Camera-type eye (tissue), 1 donor: Measurements from ENCODE around the gene SPEM1. TPM values are rescaled to one million over a fixed set of nuclear protein-coding genes. Genes with fewer than 3 reads are reported as not detected.

ENCODE experiments used
- total RNA-seq: library from RNA; depleted of rRNA; stranded (reverse); fragments of >200 nt; gene quantifications from one replicate; pipeline ENCODE4 v1.2.3, GENCODE V29; 2014

The SPEM1 gene, protein sequence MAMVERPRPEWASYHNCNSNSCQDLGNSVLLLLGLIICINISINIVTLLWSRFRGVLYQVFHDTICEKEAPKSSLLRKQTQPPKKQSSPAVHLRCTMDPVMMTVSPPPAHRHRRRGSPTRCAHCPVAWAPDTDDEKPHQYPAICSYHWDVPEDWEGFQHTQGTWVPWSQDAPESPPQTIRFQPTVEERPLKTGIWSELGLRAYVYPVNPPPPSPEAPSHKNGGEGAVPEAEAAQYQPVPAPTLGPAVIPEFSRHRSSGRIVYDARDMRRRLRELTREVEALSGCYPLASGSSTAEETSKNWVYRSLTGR
- total RNA-seq: not detected

DNA sequence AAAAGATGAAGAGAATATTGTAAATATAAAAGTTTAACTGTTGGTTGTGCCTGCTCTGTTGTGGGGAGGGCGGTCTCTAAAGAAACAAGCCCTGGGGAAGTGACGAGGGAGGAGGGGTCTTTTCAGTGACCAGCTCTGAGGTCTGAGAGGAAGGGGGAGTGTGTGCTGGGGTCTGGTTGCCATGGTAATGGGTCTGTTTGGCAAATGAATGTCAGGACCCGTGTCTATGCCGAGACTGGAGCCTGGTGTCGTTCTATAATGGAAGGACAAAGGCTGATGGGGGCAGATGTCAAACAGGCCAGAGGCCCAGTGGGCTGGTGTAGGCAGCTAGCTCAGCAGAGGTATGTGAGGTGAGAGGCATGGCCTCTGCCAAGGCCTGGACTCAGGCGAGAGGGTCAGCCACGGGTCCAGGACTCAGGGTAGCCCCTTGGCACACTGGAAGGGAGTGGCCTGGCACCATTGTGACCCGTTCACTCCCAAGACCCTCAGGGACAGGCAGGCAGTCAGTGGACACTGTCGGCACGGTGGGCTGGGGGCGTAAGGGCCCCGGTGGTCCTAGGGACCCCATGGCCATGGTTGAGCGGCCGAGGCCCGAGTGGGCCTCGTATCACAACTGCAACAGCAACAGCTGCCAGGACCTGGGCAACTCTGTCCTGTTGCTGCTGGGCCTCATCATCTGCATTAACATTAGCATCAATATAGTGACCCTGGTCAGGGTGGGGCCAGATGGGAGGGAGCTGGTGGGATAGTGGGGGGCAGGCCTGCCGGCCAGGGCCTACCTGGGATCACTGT is at the start of gene SPEM1:
Gene SPEM1, plus strand, starts transcription at position 506 of the 792 bp plus-strand sequence. Its CDS starts 61 bp downstream, at position 567.

DNA sequence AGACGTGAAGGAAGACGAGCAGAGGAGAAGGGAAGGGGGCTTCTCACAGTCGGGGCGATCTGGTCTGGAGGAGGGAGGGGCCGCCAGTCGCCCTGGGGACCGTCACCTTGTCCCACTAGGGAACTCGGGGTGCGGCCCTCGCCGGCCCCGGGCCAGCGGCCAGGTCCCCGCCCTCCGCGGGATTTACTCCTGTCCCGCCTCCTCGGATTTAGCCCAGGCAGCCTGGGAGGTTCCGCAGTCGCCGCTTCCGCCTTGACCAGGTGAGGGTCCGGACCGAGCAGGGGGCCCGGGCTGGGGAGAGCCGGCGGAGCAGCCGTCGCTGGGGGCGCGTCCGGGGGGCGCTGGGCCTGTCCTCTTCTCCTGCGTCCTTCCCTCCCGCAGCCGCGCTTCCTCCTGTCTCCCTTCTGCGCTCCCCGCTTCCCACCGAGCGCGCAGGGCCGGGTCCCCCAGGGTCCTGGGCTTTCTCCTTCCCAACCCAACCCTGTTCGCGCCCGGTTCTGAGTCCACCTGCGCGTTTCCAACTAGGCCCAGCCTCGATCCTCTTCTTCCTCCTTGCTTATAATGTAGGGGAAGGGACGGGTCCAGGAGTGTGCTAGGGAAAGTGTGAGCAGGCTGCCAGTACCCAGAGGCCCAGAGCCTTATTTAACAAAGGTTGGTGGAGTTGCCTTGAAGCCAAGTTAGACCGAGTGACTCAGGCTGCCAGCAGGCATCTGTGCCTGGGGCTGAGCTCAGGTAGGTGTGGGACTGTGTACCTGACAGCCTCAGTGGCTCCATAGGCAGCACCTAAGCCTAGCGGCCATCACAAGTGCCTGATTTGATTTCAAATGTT is 39.1 kb upstream of the SPEM1 start, which contains the start of gene TNK1:
Gene TNK1, plus strand, starts transcription at position 235 of the 829 bp plus-strand sequence. CDS start 1,838 bp downstream, outside the sequence.

DNA sequence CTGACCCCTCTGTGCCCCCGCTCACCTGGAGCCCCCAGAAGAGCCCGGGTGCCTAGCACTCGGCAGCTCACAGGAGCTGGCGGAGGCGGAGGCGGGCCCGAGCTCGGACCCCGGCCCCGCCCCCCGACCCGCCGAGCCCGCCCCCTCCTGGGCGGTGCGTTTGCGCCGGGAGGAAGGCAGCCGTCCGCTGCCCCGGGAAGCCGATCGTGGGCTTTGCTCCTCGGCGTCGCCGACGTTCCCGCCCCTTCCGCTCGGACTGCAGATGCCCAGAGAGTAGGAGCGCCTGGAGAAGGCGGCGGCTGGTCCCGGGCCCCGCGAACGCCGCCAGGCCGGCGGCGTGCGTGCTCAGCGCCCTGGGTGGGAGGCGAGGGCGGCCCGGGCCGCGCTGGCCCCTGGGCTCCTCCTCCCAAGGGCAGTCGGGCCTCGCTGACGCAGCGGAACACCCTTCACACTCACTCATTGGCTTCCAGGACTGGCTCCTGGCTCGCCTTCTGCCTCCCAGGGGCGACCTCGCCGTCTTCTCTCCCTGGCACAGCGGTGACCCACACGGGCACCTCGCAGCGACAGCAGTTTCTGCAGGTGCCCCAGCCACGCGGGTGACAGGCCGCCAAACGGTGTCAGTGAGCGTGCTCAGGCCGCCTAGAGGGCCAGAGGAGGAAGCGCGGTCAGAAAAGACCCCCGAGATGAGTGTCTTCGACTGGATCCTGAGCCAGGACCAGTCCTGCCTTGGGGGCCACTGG is 25.5 kb upstream of the SPEM1 start, which contains the start of gene PLSCR3:
Gene PLSCR3, minus strand, starts transcription at position 74 of the 740 bp plus-strand sequence. CDS start 415 bp downstream, outside the sequence.

DNA sequence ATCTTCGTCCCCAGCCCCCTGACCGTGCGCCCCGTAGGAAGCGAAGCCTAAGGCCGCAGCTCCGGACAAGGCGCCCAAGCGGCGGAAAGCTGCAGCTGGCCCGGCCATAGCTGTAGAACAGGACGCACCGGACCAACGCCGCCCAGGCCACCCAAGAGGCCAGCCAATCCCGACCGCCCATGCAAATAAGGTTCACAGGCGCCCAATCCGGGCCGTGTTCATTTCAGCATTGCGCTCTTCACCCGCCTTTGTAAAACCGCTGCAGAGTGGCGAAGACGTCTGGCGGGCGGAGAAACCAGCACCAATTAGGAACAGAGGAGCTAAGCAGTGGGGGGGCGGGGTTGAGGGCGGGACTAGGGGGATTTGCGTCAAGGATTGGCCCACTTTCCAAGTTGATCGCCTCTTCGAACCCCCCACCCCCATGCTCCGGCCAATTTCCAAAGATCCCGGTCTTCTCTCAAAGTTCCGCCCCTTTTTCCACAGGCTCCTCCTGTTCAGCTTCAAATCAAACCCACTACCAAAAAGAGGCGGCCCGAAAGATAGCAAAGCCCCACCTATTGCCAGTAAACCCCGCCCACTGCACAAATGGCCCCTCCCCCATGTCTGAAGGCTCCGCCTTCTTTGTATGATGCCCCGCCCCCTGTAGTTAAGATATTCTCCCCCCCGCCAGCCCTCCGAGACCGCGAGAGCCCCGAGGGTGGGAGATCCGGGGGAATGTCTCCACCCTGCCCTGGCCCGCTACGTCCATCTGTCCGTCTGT is 16.0 kb upstream of the SPEM1 start, which contains the start of gene TMEM256:
Gene TMEM256, minus strand, starts transcription at position 121 of the 760 bp plus-strand sequence. Its CDS starts 13 bp downstream, at position 108.

DNA sequence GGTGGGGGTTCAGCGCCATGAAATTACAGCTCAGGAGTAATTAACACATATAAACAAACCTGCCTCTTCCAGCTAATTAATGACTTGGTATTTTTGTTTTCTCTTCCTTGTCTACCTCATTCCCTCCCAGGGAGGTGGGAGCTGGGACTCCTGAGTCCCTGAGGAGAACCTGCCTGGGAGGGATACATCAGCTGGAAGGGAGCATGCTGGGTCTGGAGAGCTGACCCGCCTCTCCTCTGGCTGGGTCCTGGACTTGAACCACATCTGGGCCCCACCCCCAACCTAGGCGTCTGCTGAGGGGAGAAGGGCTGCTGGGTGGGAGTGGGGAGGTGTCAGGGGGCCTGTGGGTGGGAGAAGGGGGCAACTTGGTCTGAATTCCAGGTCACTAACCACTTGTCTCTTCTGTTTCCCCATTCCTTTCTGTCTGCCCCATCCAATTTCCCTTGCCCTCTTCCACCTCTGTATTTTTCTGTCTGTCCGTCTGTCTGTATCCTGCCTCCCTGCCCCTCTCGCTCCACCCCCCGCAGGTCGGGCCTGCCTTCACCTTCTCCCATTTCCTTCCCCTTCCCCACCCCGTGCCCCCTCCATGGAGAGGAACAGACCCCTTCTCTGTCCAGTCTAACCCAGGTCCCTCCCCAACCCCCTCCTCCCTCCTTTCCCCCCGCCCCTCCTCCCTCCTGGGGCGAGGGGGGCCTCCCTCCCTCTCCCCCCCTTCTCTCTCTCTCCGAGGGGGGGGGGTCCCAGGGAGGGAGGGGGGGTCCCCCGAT is 12.5 kb upstream of the SPEM1 start, which contains the start of gene NLGN2:
Gene NLGN2, plus strand, starts transcription at position 361 of the 767 bp plus-strand sequence. CDS start 411 bp downstream, outside the sequence.

DNA sequence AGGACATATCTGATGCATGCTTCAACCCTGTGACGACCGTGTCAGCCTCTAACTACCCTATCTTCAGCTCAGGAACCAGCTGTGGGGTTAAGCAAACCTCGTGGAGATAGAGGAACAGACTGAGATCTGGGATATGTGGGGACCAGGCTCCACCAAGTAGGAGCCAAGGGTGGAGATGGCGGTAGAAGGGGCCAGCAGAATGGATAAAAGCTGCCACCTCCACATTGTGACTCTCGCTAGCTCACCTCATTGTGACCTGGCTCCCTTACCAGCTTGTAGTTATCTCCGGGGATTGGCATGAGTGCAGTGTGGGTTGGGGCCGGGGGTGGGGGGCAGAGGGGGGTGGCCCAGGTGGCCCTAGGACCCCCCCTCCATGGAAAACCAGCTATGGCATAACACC is 5.2 kb downstream of the SPEM1 start, which contains the start of gene SPEM2:
Gene SPEM2, plus strand, starts transcription at position 301 of the 400 bp plus-strand sequence. Its CDS starts 73 bp downstream, at position 374.

DNA sequence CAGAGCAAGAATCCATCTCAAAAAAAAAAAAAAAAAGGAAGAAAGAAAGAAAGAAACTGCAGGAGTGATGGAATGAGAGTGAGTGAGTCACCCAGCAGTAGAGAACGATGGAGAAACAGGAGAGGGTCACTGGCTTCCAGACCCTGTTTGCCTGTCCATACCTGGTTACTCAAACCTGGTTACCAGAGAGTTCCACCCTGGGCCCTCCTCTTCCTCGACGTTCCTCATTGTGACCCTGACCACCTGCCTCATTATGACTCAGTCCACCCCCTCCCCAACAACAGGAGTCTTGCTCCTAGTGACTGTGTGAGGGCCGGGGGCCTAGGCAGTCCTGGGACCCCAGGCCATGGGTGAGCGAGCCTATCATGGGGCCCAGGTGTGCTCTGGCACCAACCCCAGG is 8.4 kb downstream of the SPEM1 start, which contains the start of gene SPEM3:
Gene SPEM3, plus strand, starts transcription at position 301 of the 400 bp plus-strand sequence. Its CDS starts 46 bp downstream, at position 347.

DNA sequence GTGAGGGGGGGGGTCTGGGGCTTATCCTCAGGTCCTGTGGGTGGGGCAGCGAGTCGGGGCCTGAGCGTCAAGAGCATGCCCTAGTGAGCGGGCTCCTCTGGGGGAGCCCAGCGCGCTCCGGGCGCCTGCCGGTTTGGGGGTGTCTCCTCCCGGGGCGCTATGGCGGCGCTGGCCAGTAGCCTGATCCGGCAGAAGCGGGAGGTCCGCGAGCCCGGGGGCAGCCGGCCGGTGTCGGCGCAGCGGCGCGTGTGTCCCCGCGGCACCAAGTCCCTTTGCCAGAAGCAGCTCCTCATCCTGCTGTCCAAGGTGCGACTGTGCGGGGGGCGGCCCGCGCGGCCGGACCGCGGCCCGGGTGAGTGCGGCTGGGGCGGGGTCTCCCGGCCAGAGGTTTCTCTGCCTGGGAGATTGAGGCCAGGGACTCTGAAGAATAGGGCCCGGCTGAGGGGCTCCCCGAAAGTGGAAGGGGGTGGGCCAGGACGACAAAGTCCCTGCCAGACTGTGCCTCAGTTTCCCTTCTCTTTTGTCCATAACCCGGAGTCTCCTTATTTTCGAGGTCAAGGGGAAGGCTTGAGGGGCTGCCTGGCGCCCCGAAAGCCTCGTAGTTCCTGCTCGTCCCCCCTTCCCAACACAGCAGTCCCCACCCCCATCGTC is 19.5 kb downstream of the SPEM1 start, which contains the start of gene FGF11:
Gene FGF11, plus strand, starts transcription at position 51 of the 651 bp plus-strand sequence. Its CDS starts 109 bp downstream, at position 160.

DNA sequence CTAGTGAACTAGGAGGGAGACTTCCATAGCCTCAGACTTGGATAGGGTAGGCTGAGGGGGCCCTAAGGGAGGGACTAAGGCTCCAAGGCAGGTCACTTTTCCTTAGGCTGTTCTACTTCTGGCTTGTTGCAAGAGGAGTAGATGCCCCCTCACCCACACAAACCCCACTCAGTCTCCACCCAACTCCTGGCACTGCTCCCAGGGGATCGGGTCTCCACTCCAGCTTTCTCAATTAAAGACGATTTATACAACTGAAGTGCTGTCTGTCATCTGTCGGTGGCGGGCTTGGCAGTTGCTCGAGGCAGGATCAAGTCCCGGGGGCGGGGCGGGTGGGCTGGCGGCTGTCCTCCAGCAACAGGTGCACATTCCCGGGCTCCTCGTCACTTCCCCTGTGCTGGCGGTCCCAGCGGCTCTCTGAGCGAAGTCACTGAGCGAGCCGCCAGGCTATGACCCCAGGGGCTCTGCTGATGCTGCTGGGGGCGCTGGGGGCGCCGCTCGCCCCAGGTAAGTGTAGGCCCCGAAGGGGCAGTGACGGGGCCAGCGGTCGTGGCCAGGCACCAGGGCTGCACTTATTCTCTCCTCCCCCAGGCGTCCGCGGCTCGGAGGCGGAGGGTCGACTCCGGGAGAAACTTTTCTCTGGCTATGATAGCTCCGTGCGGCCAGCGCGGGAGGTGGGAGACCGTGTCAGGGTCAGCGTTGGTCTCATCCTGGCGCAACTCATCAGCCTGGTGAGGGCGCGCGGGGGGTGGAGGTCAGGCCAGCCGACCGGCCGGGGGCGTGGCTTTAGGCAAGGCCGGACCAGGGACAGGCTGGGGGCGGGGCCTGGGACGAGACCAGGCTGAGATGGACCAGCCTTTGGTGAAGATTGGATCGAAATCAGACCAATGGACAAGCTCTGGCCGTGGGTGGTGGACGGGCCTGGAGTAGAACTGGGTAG is 24.8 kb downstream of the SPEM1 start, which contains the start of gene CHRNB1:
Gene CHRNB1, plus strand, starts transcription at position 380 of the 937 bp plus-strand sequence. Its CDS starts 67 bp downstream, at position 447.

Other genes starting within 250 kb of the SPEM1 start
- gene ASGR1, start 241.0 kb upstream of the SPEM1 start, total RNA-seq: 5.7 TPM
- 194 TPM for gene DLG4, start 200.5 kb upstream of the SPEM1 start, total RNA-seq
- 281 TPM for gene ACADVL, start 200.4 kb upstream of the SPEM1 start, total RNA-seq
- 103 TPM for gene DVL2, start 185.8 kb upstream of the SPEM1 start, total RNA-seq
- 27.5 TPM for gene PHF23, start 180.9 kb upstream of the SPEM1 start, total RNA-seq
- 310 TPM for gene GABARAP, start 177.9 kb upstream of the SPEM1 start, total RNA-seq
- gene CTDNEP1, start 168.6 kb upstream of the SPEM1 start, total RNA-seq: 74.5 TPM
- 39.5 TPM for gene ELP5, start 168.1 kb upstream of the SPEM1 start, total RNA-seq
- 14.3 TPM for gene CLDN7, start 157.8 kb upstream of the SPEM1 start, total RNA-seq
- gene SLC2A4, start 138.6 kb upstream of the SPEM1 start, total RNA-seq: 5.4 TPM
- gene YBX2, start 125.7 kb upstream of the SPEM1 start, total RNA-seq: 1.3 TPM
- 138 TPM for gene EIF5A, start 112.7 kb upstream of the SPEM1 start, total RNA-seq
- gene GPS2, start 105.0 kb upstream of the SPEM1 start, total RNA-seq: 43.4 TPM
- gene NEURL4, start 91.0 kb upstream of the SPEM1 start, total RNA-seq: 38.8 TPM
- gene ACAP1, start 83.8 kb upstream of the SPEM1 start, total RNA-seq: 6.2 TPM
- 4.5 TPM for gene KCTD11, start 68.2 kb upstream of the SPEM1 start, total RNA-seq
- gene TMEM95, start 65.2 kb upstream of the SPEM1 start, total RNA-seq: not detected
- gene TNK1, start 39.2 kb upstream of the SPEM1 start, total RNA-seq: 2.4 TPM
- 12.8 TPM for gene PLSCR3, start 25.8 kb upstream of the SPEM1 start, total RNA-seq
- 27.9 TPM for gene TMEM256, start 16.2 kb upstream of the SPEM1 start, total RNA-seq
- gene NLGN2, start 12.5 kb upstream of the SPEM1 start, total RNA-seq: 36.2 TPM
- not detected for gene SPEM2, start 5.3 kb downstream of the SPEM1 start, total RNA-seq
- not detected for gene SPEM3, start 8.5 kb downstream of the SPEM1 start, total RNA-seq
- gene TMEM102, start 15.1 kb downstream of the SPEM1 start, total RNA-seq: 1.0 TPM
- gene FGF11, start 19.2 kb downstream of the SPEM1 start, total RNA-seq: 7.1 TPM
- 17.8 TPM for gene CHRNB1, start 24.7 kb downstream of the SPEM1 start, total RNA-seq
- gene ZBTB4, start 59.3 kb downstream of the SPEM1 start, total RNA-seq: 35.8 TPM
- gene SLC35G6, start 61.1 kb downstream of the SPEM1 start, total RNA-seq: not detected
- gene POLR2A, start 64.0 kb downstream of the SPEM1 start, total RNA-seq: 114 TPM
- gene TNFSF12, start 128.7 kb downstream of the SPEM1 start, total RNA-seq: 16.2 TPM
- 7.6 TPM for gene TNFSF13, start 138.4 kb downstream of the SPEM1 start, total RNA-seq
- 54.2 TPM for gene SENP3, start 141.6 kb downstream of the SPEM1 start, total RNA-seq
- 5.9 TPM for gene CD68, start 159.3 kb downstream of the SPEM1 start, total RNA-seq
- gene MPDU1, start 163.5 kb downstream of the SPEM1 start, total RNA-seq: 68.1 TPM
- gene SOX15, start 169.8 kb downstream of the SPEM1 start, total RNA-seq: 3.2 TPM
- gene FXR2, start 194.6 kb downstream of the SPEM1 start, total RNA-seq: 43.2 TPM
- 41.5 TPM for gene SAT2, start 207.5 kb downstream of the SPEM1 start, total RNA-seq
- 1.3 TPM for gene SHBG, start 209.8 kb downstream of the SPEM1 start, total RNA-seq
- gene ATP1B2, start 230.6 kb downstream of the SPEM1 start, total RNA-seq: 62.5 TPM